GM19328 (cell line): Measurements from ENCODE around the gene MAML1.
A peak's percentile ranks its signal among the peaks of the same experiment; 100 is the strongest.

ENCODE experiments used
- ATAC-seq: cut with Tn5 transposase; IDR thresholded peaks from one replicate; pipeline ENCODE4 v1.9.1; 2021; ENCODE audit warnings: mild to moderate bottlenecking, moderate library complexity; ENCODE audit not compliant: unreplicated experiment

MAML1 gene

GRCh38 chr5:179819296-179820126 lies 86.9 kb downstream of the MAML1 start:
- no peak for ATAC-seq

DNA sequence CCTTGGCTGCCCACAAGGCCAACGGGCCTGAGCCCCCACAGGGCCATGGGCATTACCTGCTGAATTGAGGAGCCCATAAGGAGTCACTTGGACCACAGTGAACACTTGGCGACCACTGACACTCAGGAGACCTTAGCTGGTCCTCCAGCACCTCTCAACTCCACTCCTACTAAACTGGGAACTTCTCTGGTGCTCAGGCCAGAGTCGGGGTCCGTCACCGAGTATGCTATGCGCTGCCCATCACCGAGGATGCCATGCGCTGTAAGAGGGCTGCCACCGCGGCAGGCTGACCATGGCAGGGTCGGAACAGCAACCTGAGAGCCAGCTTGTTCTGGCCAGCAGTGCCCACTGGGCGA lies 87.5 kb downstream of the MAML1 start:
- ATAC-seq = no peak

- ATAC-seq = peak; percentile 49
Measured at GRCh38 chr5:179820483-179821297, 88.1 kb downstream of the MAML1 start, which contains the start of gene SQSTM1. Gene SQSTM1, plus strand, starts transcription at chr5:179820905. Its CDS starts 32 bp downstream, at chr5:179820937.

DNA sequence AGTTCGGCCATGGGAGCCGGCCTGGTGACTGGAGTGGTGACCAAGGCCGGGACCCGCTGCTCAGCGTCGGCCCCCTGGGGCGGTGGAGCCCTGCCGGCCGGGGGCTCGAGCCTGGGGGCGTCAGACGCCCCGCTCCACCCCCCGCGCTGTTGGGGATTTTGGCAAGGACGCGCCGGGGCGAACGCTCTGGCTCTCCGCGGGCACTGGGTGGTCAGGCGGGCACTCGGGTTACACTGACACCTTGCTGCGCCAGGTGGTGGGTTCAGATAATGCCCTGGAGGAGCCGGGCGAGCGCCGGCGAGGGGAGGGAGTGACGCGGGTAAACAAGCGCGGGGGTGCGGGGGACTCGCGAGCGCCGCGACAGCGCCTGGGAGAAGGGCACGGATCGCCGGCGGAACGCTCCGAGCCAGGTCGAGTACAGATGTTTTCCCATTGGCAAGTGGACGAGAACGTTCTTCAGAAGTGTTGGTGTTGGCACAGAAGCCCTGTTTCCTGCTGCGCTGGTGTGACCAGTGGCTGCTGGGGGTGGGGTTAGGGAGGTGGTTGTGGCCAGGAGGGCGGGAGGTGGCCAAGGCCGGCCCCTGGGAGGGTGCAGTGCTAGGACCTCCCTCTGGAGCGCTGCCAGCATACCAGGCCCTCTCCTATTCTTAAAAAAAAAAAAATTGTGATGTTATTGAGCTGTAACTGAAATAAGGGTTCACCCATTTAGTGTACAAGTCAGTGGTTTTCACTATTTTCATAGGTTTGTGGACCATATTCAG lies 88.9 kb downstream of the MAML1 start:
- peak; percentile 39 for ATAC-seq

DNA sequence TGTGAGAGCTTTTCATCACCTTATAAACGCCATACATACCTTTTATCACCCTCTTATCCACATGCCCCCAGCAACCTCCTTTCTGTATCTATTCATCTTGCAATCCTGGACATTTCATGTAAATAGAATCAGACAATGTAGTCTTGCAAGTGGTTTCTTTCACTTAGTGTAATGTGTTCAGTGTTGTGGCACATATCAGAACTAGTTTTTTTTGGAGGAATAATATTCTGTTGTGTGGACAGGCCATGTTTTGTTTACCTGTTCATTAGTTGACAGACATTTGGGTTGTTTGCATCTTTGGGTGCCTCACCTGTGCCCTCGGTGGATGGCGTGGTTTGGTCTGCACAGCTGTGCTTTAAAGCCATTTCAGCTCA lies 89.4 kb downstream of the MAML1 start:
- ATAC-seq = no peak

DNA sequence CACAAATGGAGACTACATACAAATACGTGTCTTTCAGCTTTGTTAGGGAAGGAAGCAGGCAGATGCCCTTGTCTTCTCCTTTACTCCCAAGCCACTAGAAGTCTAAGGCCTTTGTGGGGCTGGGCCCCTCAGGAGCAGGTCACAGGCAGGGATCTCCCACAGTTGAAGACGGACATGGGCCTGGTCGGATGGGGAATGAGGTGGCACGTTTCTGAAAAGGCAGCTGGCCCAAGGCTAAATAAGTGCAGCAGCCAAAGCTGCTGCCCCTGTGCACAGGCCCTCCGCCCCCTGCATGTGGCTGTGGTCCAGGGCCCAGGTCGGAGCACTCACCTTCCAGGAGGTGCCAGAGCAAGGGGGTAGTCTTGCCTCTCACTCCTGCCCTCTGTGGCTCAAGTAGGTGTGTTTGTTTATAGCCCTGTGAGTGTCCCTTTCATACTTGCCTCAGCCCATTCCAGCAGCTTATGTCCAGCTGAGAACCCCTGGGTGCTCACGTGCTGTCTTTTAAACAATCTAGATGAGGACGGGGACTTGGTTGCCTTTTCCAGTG lies 89.9 kb downstream of the MAML1 start:
- ATAC-seq = no peak

GRCh38 chr5:179823937-179824744 lies 91.5 kb downstream of the MAML1 start:
- no peak for ATAC-seq

- no peak for ATAC-seq
Measured at GRCh38 chr5:179824745-179825112, 92.1 kb downstream of the MAML1 start.

DNA sequence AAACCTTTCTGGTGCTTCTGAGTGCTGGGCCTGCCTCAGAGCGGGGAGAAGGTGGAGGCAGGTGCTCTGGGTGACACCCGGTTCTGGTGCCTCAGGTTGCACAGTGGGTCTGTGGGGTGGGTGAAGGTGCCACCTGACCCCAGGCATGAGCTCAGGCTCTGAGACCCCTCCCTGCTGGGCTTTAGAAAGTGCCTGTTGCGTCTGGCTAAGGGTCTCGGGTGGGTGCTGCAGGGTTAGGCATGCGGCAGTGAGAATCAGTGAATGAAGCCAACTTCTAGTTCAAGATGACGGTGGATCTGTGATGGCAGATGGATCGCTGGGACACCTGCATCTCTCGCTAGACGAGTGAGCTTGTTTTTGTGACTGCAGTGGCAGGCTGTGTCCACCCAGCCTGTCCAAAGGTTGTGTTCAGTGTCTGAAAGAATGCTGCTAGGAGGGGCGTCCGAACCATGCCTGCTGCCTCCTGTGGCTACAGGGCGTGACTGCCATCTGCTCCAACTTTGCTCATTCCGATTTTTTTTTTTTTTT lies 93.1 kb downstream of the MAML1 start:
- ATAC-seq = no peak
